ENCODE data around the gene TRAPPC10. TPM values are rescaled to one million over a fixed set of nuclear protein-coding genes. Genes with fewer than 3 reads are reported as not detected.

Gene TRAPPC10
- total RNA-seq, 1 experiment from 2014 or later = 30.2 TPM

DNA sequence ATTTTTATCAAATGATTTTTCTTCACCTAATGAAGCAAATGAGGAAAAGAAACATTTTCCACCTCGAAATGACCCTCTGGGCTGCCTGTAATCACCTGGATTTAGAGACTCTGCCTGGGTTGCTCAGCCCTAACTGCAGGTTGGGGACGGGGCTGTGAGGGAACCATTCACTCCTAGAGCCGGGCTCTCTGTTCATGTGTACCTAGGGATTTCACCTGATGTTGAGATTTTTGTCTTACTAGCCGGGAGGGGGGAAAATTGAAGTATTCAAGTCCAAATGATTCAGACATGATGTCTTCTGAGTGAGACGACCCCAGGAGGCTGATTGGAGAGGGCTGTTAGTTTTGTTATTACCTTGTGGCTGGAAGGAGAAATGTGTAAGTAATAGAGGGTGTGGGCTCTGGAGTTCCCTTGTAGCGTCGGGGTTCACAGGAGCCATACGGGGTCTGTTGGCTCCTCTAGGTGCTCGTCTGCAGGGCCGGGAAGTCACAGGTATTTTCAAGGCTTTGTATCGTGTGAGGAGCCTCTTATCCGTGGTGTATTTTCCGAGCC, 52.8 kb downstream of the TRAPPC10 start:
- Histone ChIP-seq H3K36me3 (peaks cover 67% of the 10 kb centered on the region), H3K4me3 (no peak overlapping the region), H3K27me3 (replicated peaks) (no peaks in the 10 kb centered on the region), H3K27ac (no peak overlapping the region), H3K9me3 (replicated peaks) (no peaks in the 10 kb centered on the region), H3K4me1 (replicated peaks) (no peaks in the 10 kb centered on the region)
- DNase-seq (ENCODE audit: low read depth in 1 of 2, low spot score in 2 of 2) = no peak

DNA sequence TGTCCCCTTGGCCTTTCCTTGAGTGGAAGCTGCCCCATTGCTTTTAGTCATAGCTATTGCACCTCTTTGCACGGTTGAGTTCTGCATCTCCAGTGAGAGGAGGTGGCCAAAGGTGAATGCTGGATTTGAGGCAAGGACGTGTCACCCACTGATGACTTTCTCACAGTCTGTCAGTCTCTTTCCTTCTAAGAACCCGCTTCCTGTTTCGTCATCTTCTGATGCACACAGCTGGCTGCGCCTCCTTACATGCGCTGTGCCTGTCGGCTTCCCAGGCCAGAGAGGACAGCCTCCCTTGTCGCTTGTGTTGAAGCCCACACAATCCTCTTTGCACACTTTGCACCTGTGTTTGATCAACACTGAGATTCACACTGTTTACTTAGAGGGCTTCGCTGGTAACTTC, 53.3 kb downstream of the TRAPPC10 start:
- Histone ChIP-seq H3K27ac (no peak overlapping the region), H3K27me3 (replicated peaks) (no peaks in the 10 kb centered on the region), H3K9me3 (replicated peaks) (no peaks in the 10 kb centered on the region), H3K4me3 (no peak overlapping the region), H3K4me1 (replicated peaks) (no peaks in the 10 kb centered on the region), H3K36me3 (peaks cover 65% of the 10 kb centered on the region)
- no peak for DNase-seq (ENCODE audit: low read depth in 1 of 2, low spot score in 2 of 2)

DNA sequence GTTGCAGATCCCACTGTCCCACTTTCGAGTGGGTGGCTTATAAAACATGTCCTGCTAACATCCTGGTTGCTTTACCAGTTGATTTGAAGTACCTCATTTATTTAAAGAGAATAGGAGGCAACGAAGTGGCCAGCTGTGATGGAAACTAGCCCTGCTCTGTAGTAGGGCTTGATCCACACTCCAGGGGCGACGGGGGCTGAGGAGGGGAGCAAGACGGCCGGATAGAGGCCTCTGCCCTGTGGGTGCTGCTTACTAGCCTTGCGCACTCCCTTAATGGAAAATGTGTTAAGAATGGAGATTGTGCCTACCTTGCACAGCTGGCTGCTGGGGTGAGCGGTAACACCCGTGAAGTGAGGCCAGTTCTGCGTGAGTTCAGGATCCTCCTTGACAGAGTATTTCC, 54.0 kb downstream of the TRAPPC10 start:
- Histone ChIP-seq H3K36me3 (peaks cover 68% of the 10 kb centered on the region), H3K4me3 (no peak overlapping the region), H3K27ac (no peak overlapping the region), H3K9me3 (replicated peaks) (no peaks in the 10 kb centered on the region), H3K4me1 (replicated peaks) (no peaks in the 10 kb centered on the region), H3K27me3 (replicated peaks) (no peaks in the 10 kb centered on the region)
- no peak for DNase-seq (ENCODE audit: low read depth in 1 of 2, low spot score in 2 of 2)

DNA sequence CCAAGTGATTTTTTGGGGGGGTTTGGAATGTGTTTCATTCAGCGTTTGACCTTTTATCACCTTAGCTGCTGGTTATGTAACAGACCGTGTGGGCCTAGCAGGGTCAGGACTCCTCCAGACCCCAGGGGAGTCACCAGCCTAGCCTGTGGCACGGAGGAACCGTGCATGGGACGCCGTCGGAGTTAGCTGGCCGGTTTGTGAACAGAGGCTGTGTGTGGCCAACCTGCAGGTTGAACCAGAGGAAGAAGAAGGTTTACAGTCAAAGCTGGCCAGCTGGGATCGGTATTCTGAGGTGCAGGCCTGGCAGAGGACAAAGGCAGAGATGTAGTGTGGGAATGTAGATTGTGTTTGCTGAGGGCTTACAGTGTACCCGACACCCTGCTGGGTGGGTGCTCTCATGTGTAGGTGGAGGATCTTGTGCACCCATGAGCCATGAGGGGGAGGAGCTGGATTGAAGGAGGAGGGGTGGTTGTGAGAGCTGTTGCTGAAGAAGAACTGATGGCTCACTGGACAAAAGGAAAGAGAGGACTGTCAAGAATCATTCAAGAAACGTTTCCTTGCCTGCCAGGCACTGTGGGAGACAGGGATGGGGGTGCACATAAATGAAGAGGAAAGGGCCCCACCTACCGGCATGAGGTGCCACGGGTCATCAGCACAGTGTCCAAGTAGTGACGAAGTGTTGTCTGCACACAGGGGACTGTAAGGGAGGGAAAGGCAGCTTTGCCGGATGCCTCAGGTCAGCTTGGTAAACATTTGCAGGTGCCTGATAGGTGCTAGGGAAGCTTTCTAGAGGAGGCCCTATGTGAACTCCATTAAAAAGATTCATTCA, 55.1 kb downstream of the TRAPPC10 start:
- Histone ChIP-seq H3K27me3 (replicated peaks) (no peaks in the 10 kb centered on the region), H3K27ac (no peak overlapping the region), H3K36me3 (peaks cover 75% of the 10 kb centered on the region), H3K4me3 (no peak overlapping the region), H3K4me1 (replicated peaks) (no peaks in the 10 kb centered on the region), H3K9me3 (replicated peaks) (no peaks in the 10 kb centered on the region)
- no peak for DNase-seq (ENCODE audit: low read depth in 1 of 2, low spot score in 2 of 2)

- Histone ChIP-seq H3K27ac (no peak overlapping the region), H3K27me3 (replicated peaks) (no peaks in the 10 kb centered on the region), H3K4me1 (replicated peaks) (no peaks in the 10 kb centered on the region), H3K9me3 (replicated peaks) (no peaks in the 10 kb centered on the region), H3K4me3 (no peak overlapping the region), H3K36me3 (peaks cover 68% of the 10 kb centered on the region)
- no peak for DNase-seq (ENCODE audit: low read depth in 1 of 2, low spot score in 2 of 2)
Measured at GRCh38 chr21:44070391-44070790, 58.3 kb downstream of the TRAPPC10 start.

- H3K4me1 ChIP-seq (replicated peaks) = no peaks in the 10 kb centered on the region
- peaks cover 70% of the 10 kb centered on the region for H3K36me3 ChIP-seq
- H3K27me3 ChIP-seq (replicated peaks) = no peaks in the 10 kb centered on the region
- no peaks in the 10 kb centered on the region for H3K9me3 ChIP-seq (replicated peaks)
- DNase-seq (ENCODE audit: low read depth in 1 of 2, low spot score in 2 of 2) = no peak
- no peak overlapping the region for H3K27ac ChIP-seq
- no peak overlapping the region for H3K4me3 ChIP-seq
Measured at GRCh38 chr21:44071359-44072104, 59.4 kb downstream of the TRAPPC10 start.

GRCh38 chr21:44072111-44072510, 60.0 kb downstream of the TRAPPC10 start:
- H3K4me3 ChIP-seq = no peak overlapping the region
- H3K27ac ChIP-seq = no peak overlapping the region
- H3K4me1 ChIP-seq (replicated peaks) = no peaks in the 10 kb centered on the region
- no peaks in the 10 kb centered on the region for H3K9me3 ChIP-seq (replicated peaks)
- H3K36me3 ChIP-seq = peaks cover 68% of the 10 kb centered on the region
- H3K27me3 ChIP-seq (replicated peaks) = no peaks in the 10 kb centered on the region
- no peak for DNase-seq (ENCODE audit: low read depth in 1 of 2, low spot score in 2 of 2)

- no peaks in the 10 kb centered on the region for H3K9me3 ChIP-seq (replicated peaks)
- no peaks in the 10 kb centered on the region for H3K4me1 ChIP-seq (replicated peaks)
- peaks cover 77% of the 10 kb centered on the region for H3K36me3 ChIP-seq
- no peak overlapping the region for H3K27ac ChIP-seq
- H3K4me3 ChIP-seq = no peak overlapping the region
- DNase-seq (ENCODE audit: low read depth in 1 of 2, low spot score in 2 of 2) = no peak
- H3K27me3 ChIP-seq (replicated peaks) = no peaks in the 10 kb centered on the region
Measured at GRCh38 chr21:44074315-44074958, 62.3 kb downstream of the TRAPPC10 start.

DNA sequence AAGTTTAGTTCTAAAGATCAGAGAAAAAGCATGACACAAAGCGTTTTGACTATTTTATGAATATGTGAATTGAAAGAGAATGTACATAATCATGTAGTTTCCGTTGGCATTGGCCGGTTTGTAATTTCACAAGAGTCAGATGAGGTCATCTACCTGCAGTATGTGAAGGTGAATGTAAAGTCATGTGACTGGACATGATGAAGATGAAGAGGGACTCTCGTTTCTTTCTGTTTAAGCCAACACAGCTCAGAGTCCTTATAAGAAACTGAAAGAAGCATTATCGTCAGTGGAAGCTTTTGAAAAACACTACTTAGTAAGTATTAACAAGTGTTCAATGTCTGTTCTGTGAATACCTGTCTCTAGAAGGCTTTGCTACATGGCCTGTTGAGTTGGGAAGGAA, 64.2 kb downstream of the TRAPPC10 start:
- H3K9me3 ChIP-seq (replicated peaks) = no peaks in the 10 kb centered on the region
- no peak overlapping the region for H3K27ac ChIP-seq
- H3K27me3 ChIP-seq (replicated peaks) = no peaks in the 10 kb centered on the region
- H3K4me3 ChIP-seq = no peak overlapping the region
- no peaks in the 10 kb centered on the region for H3K4me1 ChIP-seq (replicated peaks)
- DNase-seq (ENCODE audit: low read depth in 1 of 2, low spot score in 2 of 2) = no peak
- peaks cover 77% of the 10 kb centered on the region for H3K36me3 ChIP-seq

- H3K27ac ChIP-seq = no peak overlapping the region
- H3K27me3 ChIP-seq (replicated peaks) = no peaks in the 10 kb centered on the region
- no peak for DNase-seq (ENCODE audit: low read depth in 1 of 2, low spot score in 2 of 2)
- H3K4me1 ChIP-seq (replicated peaks) = peaks cover 8% of the 10 kb centered on the region
- peaks cover 87% of the 10 kb centered on the region for H3K36me3 ChIP-seq
- no peaks in the 10 kb centered on the region for H3K9me3 ChIP-seq (replicated peaks)
- H3K4me3 ChIP-seq = no peak overlapping the region
Measured at GRCh38 chr21:44078411-44078981, 66.4 kb downstream of the TRAPPC10 start.

DNA sequence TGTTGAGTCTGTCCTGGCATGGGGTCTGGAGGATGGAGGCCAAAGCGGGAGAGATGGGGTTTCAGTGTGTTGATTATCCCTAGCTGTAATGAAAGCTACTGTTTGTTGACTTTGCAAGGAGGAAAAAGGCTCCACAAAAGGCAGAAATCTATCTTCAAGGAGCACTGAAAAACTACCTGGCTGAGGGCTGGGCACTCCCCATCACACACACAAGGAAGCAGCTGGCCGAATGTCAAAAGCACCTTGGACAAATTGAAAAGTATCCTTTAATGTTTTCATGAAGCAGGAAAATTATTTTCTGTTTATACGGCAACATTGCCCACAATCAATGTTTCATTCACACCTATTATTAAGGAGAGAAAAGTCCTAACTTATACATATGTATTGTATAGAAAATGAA, 67.3 kb downstream of the TRAPPC10 start:
- Histone ChIP-seq H3K4me1 (replicated peaks) (peaks cover 18% of the 10 kb centered on the region), H3K4me3 (no peak overlapping the region), H3K27ac (no peak overlapping the region), H3K9me3 (replicated peaks) (no peaks in the 10 kb centered on the region), H3K36me3 (peaks cover 83% of the 10 kb centered on the region), H3K27me3 (replicated peaks) (no peaks in the 10 kb centered on the region)
- no peak for DNase-seq (ENCODE audit: low read depth in 1 of 2, low spot score in 2 of 2)

- Histone ChIP-seq H3K4me1 (replicated peaks) (peaks cover 22% of the 10 kb centered on the region), H3K27me3 (replicated peaks) (no peaks in the 10 kb centered on the region), H3K36me3 (peaks cover 82% of the 10 kb centered on the region), H3K27ac (no peak overlapping the region), H3K4me3 (no peak overlapping the region), H3K9me3 (replicated peaks) (no peaks in the 10 kb centered on the region)
- no peak for DNase-seq (ENCODE audit: low read depth in 1 of 2, low spot score in 2 of 2)
Measured at GRCh38 chr21:44079846-44080245, 67.7 kb downstream of the TRAPPC10 start.

GRCh38 chr21:44082648-44083440, 70.7 kb downstream of the TRAPPC10 start:
- DNase-seq (ENCODE audit: low read depth in 1 of 2, low spot score in 2 of 2) = no peak
- H3K4me1 ChIP-seq (replicated peaks) = peaks cover 47% of the 10 kb centered on the region
- no peaks in the 10 kb centered on the region for H3K27me3 ChIP-seq (replicated peaks)
- H3K9me3 ChIP-seq (replicated peaks) = no peaks in the 10 kb centered on the region
- peaks cover 78% of the 10 kb centered on the region for H3K36me3 ChIP-seq
- H3K27ac ChIP-seq = no peak overlapping the region
- H3K4me3 ChIP-seq = no peak overlapping the region
